ENCODE measurements around the gene OR6N1.

The OR6N1 gene

GRCh38 chr1:158771950-158772866 lies at the start of gene OR6N1:
Gene OR6N1 (minus strand): TSS chr1:158772195. CDS start chr1:158766682, 5,513 bp downstream.
- no peak for TF ChIP-seq CTCF (IDR thresholded peaks at IDR 0.05)

- no peak for TF ChIP-seq CTCF (IDR thresholded peaks at IDR 0.05)
Measured at GRCh38 chr1:158821723-158822122, 49.7 kb upstream of the OR6N1 start.

- no peak for TF ChIP-seq CTCF (IDR thresholded peaks at IDR 0.05)
Measured at GRCh38 chr1:158819461-158820443, 47.8 kb upstream of the OR6N1 start.

- no peak for TF ChIP-seq CTCF (IDR thresholded peaks at IDR 0.05)
Measured at GRCh38 chr1:158818975-158819431, 47.0 kb upstream of the OR6N1 start.

GRCh38 chr1:158818560-158818959 lies 46.6 kb upstream of the OR6N1 start:
- TF ChIP-seq CTCF (IDR thresholded peaks at IDR 0.05) = no peak

GRCh38 chr1:158814970-158815369 lies 43.0 kb upstream of the OR6N1 start:
- no peak for TF ChIP-seq CTCF (IDR thresholded peaks at IDR 0.05)

- TF ChIP-seq CTCF (IDR thresholded peaks at IDR 0.05) = no peak
Measured at GRCh38 chr1:158813164-158813563, 41.2 kb upstream of the OR6N1 start.
